ENCODE results near the gene DTNA. TPM values are rescaled to one million over a fixed set of nuclear protein-coding genes. Genes with fewer than 3 reads are reported as not detected.

The DTNA gene
- total and polyA plus RNA-seq, 9 donors: 58.1 to 84.2 (median 71.5) TPM

- H3K27ac ChIP-seq (ENCODE audit: low read length): no peak overlapping the region
- H3K9me3 ChIP-seq (replicated peaks; ENCODE audit: control insufficient read depth, low read depth, low read length): no peaks in the 10 kb centered on the region
- no peak for DNase-seq
- peaks cover 31% of the 10 kb centered on the region for H3K36me3 ChIP-seq (ENCODE audit: control insufficient read depth, insufficient read depth, low read length)
- no peaks in the 10 kb centered on the region for H3K27me3 ChIP-seq (ENCODE audit: control insufficient read depth, insufficient read depth, low read length)
- WGBS (ENCODE audit: insufficient coverage): no CpG with 5 or more reads among the region's 1 CpG
- H3K4me3 ChIP-seq (ENCODE audit: low read length): no peak overlapping the region
- no peaks in the 10 kb centered on the region for H3K4me1 ChIP-seq (ENCODE audit: control insufficient read depth, insufficient read depth, low read length)
Measured at GRCh38 chr18:34880403-34880802, 170.3 kb downstream of the DTNA start.

DNA sequence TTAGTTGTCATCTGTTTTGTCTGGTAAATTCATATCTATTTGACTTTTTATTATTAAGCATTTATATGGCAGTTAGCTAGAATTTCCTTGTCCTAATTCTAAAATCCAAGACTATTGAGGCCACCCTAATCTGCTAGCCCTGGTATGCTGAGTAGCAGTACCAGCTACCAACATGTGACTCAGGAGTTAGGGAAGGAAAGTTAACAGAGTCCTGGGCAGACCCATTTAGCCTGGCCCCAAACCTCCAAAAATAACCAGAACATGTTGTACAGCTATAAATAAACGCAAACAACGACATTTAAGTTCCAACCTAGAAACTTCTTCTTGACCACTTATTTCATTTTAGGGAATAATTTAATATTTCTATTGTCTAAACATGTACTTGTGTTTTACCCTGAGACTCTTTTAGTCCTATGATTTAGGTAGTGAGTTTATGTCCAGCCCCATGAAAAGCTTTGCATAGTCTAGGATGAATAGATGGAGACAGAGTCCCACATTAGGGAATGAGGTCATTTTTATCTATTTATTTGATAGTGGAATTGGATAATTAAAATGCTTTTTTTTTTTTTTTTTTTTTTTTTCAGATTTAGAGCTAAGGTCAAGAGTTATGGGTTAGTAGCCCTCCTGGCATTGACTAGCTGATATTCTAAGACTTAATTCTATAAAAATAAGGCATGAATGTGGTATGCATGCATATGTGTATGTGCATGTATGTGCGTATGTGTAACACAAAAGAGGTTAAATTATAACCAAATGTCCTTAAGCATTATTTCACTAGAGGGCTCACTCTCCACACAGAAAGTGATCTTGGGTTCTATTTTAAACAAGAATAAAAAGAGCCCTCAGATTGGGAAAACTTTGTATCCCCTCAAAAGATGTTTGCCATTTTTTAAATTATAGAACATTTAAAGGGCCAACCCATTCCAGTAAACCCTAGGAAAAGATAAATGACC lies 171.1 kb downstream of the DTNA start:
- Histone ChIP-seq H3K4me3 (ENCODE audit: low read length) (no peak overlapping the region), H3K27ac (ENCODE audit: low read length) (no peak overlapping the region), H3K36me3 (ENCODE audit: control insufficient read depth, insufficient read depth, low read length) (peaks cover 36% of the 10 kb centered on the region), H3K4me1 (ENCODE audit: control insufficient read depth, insufficient read depth, low read length) (no peaks in the 10 kb centered on the region), H3K9me3 (replicated peaks; ENCODE audit: control insufficient read depth, low read depth, low read length) (no peaks in the 10 kb centered on the region), H3K27me3 (ENCODE audit: control insufficient read depth, insufficient read depth, low read length) (no peaks in the 10 kb centered on the region)
- WGBS (ENCODE audit: insufficient coverage): no CpG with 5 or more reads among the region's 3 CpGs
- peak; percentile 66 for DNase-seq

GRCh38 chr18:34884436-34884835 lies 174.3 kb downstream of the DTNA start:
- Histone ChIP-seq H3K4me3 (ENCODE audit: low read length) (no peak overlapping the region), H3K4me1 (ENCODE audit: control insufficient read depth, insufficient read depth, low read length) (no peaks in the 10 kb centered on the region), H3K27ac (ENCODE audit: low read length) (no peak overlapping the region), H3K9me3 (replicated peaks; ENCODE audit: control insufficient read depth, low read depth, low read length) (no peaks in the 10 kb centered on the region), H3K27me3 (ENCODE audit: control insufficient read depth, insufficient read depth, low read length) (no peaks in the 10 kb centered on the region), H3K36me3 (ENCODE audit: control insufficient read depth, insufficient read depth, low read length) (peaks cover 40% of the 10 kb centered on the region)
- DNase-seq: no peak
- WGBS (ENCODE audit: insufficient coverage): 92% methylated on average over 3 of the region's 6 CpGs

- no peaks in the 10 kb centered on the region for H3K27me3 ChIP-seq (ENCODE audit: control insufficient read depth, insufficient read depth, low read length)
- no peak overlapping the region for H3K4me3 ChIP-seq (ENCODE audit: low read length)
- no CpG with 5 or more reads among the region's 1 CpG for WGBS (ENCODE audit: insufficient coverage)
- no peak overlapping the region for H3K27ac ChIP-seq (ENCODE audit: low read length)
- H3K9me3 ChIP-seq (replicated peaks; ENCODE audit: control insufficient read depth, low read depth, low read length): no peaks in the 10 kb centered on the region
- DNase-seq: no peak
- no peaks in the 10 kb centered on the region for H3K4me1 ChIP-seq (ENCODE audit: control insufficient read depth, insufficient read depth, low read length)
- H3K36me3 ChIP-seq (ENCODE audit: control insufficient read depth, insufficient read depth, low read length): peaks cover 49% of the 10 kb centered on the region
Measured at GRCh38 chr18:34886177-34886576, 176.1 kb downstream of the DTNA start.

DNA sequence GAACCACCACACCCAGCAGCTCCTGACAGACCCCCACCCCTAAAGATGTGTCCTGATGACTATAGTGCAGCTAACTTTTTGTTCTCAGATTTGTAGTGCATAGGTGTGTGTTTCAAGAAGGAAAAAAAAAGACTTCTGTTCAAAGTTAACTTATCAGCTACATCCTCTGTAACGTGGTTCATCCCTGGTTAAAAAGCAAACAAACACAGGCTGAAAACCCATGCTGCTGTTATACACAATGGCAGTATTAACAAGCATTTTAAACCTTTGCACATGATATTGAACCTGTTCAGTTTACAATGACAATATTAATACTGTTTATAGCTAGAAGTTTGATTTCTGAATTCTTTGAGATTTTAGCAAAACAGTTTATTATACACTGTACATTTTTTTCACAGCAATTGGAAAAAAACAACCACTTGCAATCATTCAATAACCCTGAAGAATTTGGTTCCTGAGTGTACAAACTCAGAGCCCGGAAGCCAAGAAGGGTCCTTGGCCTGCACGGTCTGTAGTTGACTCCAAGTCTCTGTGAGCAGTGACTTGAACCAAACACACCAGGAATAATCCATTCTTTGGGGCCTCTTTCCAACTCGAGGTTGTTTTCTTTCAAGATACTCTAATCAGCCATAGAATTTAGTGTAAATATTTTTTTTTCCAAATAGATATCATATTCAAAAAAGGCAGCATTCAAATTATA lies 177.9 kb downstream of the DTNA start:
- H3K9me3 ChIP-seq (replicated peaks; ENCODE audit: control insufficient read depth, low read depth, low read length): peaks cover 3% of the 10 kb centered on the region
- peaks cover 45% of the 10 kb centered on the region for H3K36me3 ChIP-seq (ENCODE audit: control insufficient read depth, insufficient read depth, low read length)
- no peaks in the 10 kb centered on the region for H3K27me3 ChIP-seq (ENCODE audit: control insufficient read depth, insufficient read depth, low read length)
- no peak for DNase-seq
- H3K4me3 ChIP-seq (ENCODE audit: low read length): no peak overlapping the region
- H3K4me1 ChIP-seq (ENCODE audit: control insufficient read depth, insufficient read depth, low read length): no peaks in the 10 kb centered on the region
- no CpG with 5 or more reads among the region's 4 CpGs for WGBS (ENCODE audit: insufficient coverage)
- no peak overlapping the region for H3K27ac ChIP-seq (ENCODE audit: low read length)

GRCh38 chr18:34890486-34891085 lies 180.5 kb downstream of the DTNA start:
- Histone ChIP-seq H3K4me3 (ENCODE audit: low read length) (no peak overlapping the region), H3K27me3 (ENCODE audit: control insufficient read depth, insufficient read depth, low read length) (no peaks in the 10 kb centered on the region), H3K9me3 (replicated peaks; ENCODE audit: control insufficient read depth, low read depth, low read length) (peaks cover 13% of the 10 kb centered on the region), H3K36me3 (ENCODE audit: control insufficient read depth, insufficient read depth, low read length) (peaks cover 24% of the 10 kb centered on the region), H3K27ac (ENCODE audit: low read length) (no peak overlapping the region), H3K4me1 (ENCODE audit: control insufficient read depth, insufficient read depth, low read length) (no peaks in the 10 kb centered on the region)
- 100% methylated on average over 1 of the region's 6 CpGs for WGBS (ENCODE audit: insufficient coverage)
- DNase-seq: no peak

DNA sequence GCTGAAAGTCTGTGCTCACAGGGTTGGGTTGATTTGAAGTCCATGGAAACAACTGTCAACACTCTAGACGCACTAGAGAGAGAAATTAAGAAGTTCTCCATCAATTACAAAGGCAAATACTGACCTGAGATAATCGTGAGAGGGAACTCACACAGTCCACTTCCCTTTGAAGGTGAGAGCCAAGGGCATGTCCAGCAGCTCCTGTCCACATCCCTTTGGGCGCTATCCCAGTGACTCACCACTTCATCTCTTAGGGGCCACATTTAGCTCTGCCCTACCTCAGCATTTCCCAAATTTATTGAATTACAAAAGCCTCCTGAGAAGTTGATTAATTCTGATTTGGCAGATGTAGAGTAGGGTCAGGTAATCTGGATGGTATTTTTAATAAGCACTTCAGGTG lies 182.3 kb downstream of the DTNA start:
- Histone ChIP-seq H3K9me3 (replicated peaks; ENCODE audit: control insufficient read depth, low read depth, low read length) (peaks cover 13% of the 10 kb centered on the region), H3K36me3 (ENCODE audit: control insufficient read depth, insufficient read depth, low read length) (peaks cover 21% of the 10 kb centered on the region), H3K27me3 (ENCODE audit: control insufficient read depth, insufficient read depth, low read length) (no peaks in the 10 kb centered on the region), H3K27ac (ENCODE audit: low read length) (no peak overlapping the region), H3K4me3 (ENCODE audit: low read length) (no peak overlapping the region), H3K4me1 (ENCODE audit: control insufficient read depth, insufficient read depth, low read length) (no peaks in the 10 kb centered on the region)
- no peak for DNase-seq
- WGBS (ENCODE audit: insufficient coverage): 75% methylated on average over 1 of the region's 3 CpGs

- Histone ChIP-seq H3K9me3 (replicated peaks; ENCODE audit: control insufficient read depth, low read depth, low read length) (peaks cover 13% of the 10 kb centered on the region), H3K4me3 (ENCODE audit: low read length) (no peak overlapping the region), H3K27ac (ENCODE audit: low read length) (no peak overlapping the region), H3K27me3 (ENCODE audit: control insufficient read depth, insufficient read depth, low read length) (no peaks in the 10 kb centered on the region), H3K4me1 (ENCODE audit: control insufficient read depth, insufficient read depth, low read length) (no peaks in the 10 kb centered on the region), H3K36me3 (ENCODE audit: control insufficient read depth, insufficient read depth, low read length) (peaks cover 19% of the 10 kb centered on the region)
- no peak for DNase-seq
Measured at GRCh38 chr18:34893239-34893638, 183.1 kb downstream of the DTNA start.

DNA sequence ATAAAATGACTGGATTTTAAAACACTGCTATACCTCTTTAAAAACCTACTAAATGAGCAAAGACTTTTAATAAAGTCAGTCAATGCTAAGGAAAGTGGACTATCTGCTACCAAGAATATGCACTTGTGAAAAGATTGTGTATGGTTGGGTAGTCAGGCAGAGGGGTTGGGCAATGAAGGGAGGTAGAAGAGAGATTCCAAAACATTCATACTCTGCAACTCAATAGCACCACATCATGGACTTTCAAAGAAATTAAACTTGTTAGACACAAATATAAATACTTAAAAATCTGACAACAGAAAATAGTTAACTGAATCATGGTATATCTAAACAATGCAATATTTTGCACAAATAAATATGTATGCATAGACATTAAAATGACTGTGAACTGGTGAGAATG lies 191.2 kb downstream of the DTNA start:
- Histone ChIP-seq H3K27ac (ENCODE audit: low read length) (no peak overlapping the region), H3K36me3 (ENCODE audit: control insufficient read depth, insufficient read depth, low read length) (no peaks in the 10 kb centered on the region), H3K9me3 (replicated peaks; ENCODE audit: control insufficient read depth, low read depth, low read length) (no peaks in the 10 kb centered on the region), H3K4me1 (ENCODE audit: control insufficient read depth, insufficient read depth, low read length) (no peaks in the 10 kb centered on the region), H3K27me3 (ENCODE audit: control insufficient read depth, insufficient read depth, low read length) (no peaks in the 10 kb centered on the region), H3K4me3 (ENCODE audit: low read length) (no peak overlapping the region)
- DNase-seq: no peak

GRCh38 chr18:34904994-34905393 lies 194.9 kb downstream of the DTNA start:
- Histone ChIP-seq H3K4me3 (ENCODE audit: low read length) (no peak overlapping the region), H3K36me3 (ENCODE audit: control insufficient read depth, insufficient read depth, low read length) (no peaks in the 10 kb centered on the region), H3K27ac (ENCODE audit: low read length) (no peak overlapping the region), H3K4me1 (ENCODE audit: control insufficient read depth, insufficient read depth, low read length) (no peaks in the 10 kb centered on the region), H3K9me3 (replicated peaks; ENCODE audit: control insufficient read depth, low read depth, low read length) (no peaks in the 10 kb centered on the region), H3K27me3 (ENCODE audit: control insufficient read depth, insufficient read depth, low read length) (no peaks in the 10 kb centered on the region)
- no peak for DNase-seq
- WGBS (ENCODE audit: insufficient coverage): no CpG with 5 or more reads among the region's 3 CpGs

Measured in muscle of leg (tissue), 11 donors.